Gastroesophageal sphincter (tissue), 3 donors: Measurements from ENCODE around the gene ZNF280B.

Experiments used
- CTCF ChIP-seq, 4 experiments: fragments of 200-600 bp in 2 of 4; fragments of 450-650 bp in 2 of 4; sonication (generic) in 1 of 4; IDR thresholded peaks; one replicate each; pipeline ENCODE4 v1.5.1; 2017 to 2019; ENCODE audit warnings: antibody characterized with exemption in 4 of 4, mild to moderate bottlenecking in 2 of 4, moderate library complexity in 2 of 4
- POLR2A ChIP-seq, 2 donors: fragments of 450-650 bp; IDR thresholded peaks; one replicate each; pipeline ENCODE4 v1.6.1; 2017; ENCODE audit warnings: antibody characterized with exemption in 2 of 2, mild to moderate bottlenecking in 2 of 2, moderate library complexity in 1 of 2
- POLR2AphosphoS5 ChIP-seq: sonication (generic); formaldehyde crosslinking; IDR thresholded peaks from one replicate; pipeline ENCODE4 v1.6.1; 2017; ENCODE audit warnings: antibody characterized with exemption

- no peak for TF ChIP-seq POLR2AphosphoS5
- TF ChIP-seq CTCF (IDR thresholded peaks at IDR 0.05) = no peak
- TF ChIP-seq POLR2A (IDR thresholded peaks at IDR 0.05) = no peak
These were observed 38.7 kb upstream of the ZNF280B start for GRCh38 chr22:22547226-22547625.
